ENCODE measurements around the gene MPZL3.
"Not testable (repeated sequence)": the region's sequence is repeated elsewhere in the genome, so short reads cannot be mapped to it uniquely, and the experiment has no call there.

MPZL3 gene

GRCh38 chr11:118212781-118213191 is 39.4 kb downstream of the MPZL3 start:
- DNase-seq (ENCODE audit: low read depth), result no peak

GRCh38 chr11:118212131-118212725 is 39.9 kb downstream of the MPZL3 start:
- no peak for DNase-seq (ENCODE audit: low read depth)

- DNase-seq (ENCODE audit: low read depth), result peak; percentile 39
Measured at GRCh38 chr11:118211006-118211405, 41.2 kb downstream of the MPZL3 start.

GRCh38 chr11:118210323-118210722 is 41.8 kb downstream of the MPZL3 start:
- no peak for DNase-seq (ENCODE audit: low read depth)

- no peak for DNase-seq (ENCODE audit: low read depth)
Measured at GRCh38 chr11:118209033-118209432, 43.1 kb downstream of the MPZL3 start.

GRCh38 chr11:118207079-118207478 is 45.1 kb downstream of the MPZL3 start:
- DNase-seq (ENCODE audit: low read depth), result no peak

- DNase-seq (ENCODE audit: low read depth), result no peak
Measured at GRCh38 chr11:118206391-118207031, 45.7 kb downstream of the MPZL3 start.

- DNase-seq (ENCODE audit: low read depth), result no peak
Measured at GRCh38 chr11:118205606-118206378, 46.4 kb downstream of the MPZL3 start.

- DNase-seq (ENCODE audit: low read depth), result no peak
Measured at GRCh38 chr11:118202599-118203422, 49.4 kb downstream of the MPZL3 start.

GRCh38 chr11:118201966-118202365 is 50.2 kb downstream of the MPZL3 start:
- no peak for DNase-seq (ENCODE audit: low read depth)

- DNase-seq (ENCODE audit: low read depth), result no peak
Measured at GRCh38 chr11:118200901-118201680, 51.1 kb downstream of the MPZL3 start.

GRCh38 chr11:118200497-118200896 is 51.7 kb downstream of the MPZL3 start:
- no peak for DNase-seq (ENCODE audit: low read depth)

GRCh38 chr11:118199135-118199534 is 53.0 kb downstream of the MPZL3 start:
- no peak for DNase-seq (ENCODE audit: low read depth)

- no peak for DNase-seq (ENCODE audit: low read depth)
Measured at GRCh38 chr11:118198370-118198769, 53.8 kb downstream of the MPZL3 start.

- DNase-seq (ENCODE audit: low read depth), result peak; percentile 43
Measured at GRCh38 chr11:118194835-118195627, 57.1 kb downstream of the MPZL3 start.

- no peak for DNase-seq (ENCODE audit: low read depth)
Measured at GRCh38 chr11:118193910-118194566, 58.1 kb downstream of the MPZL3 start.

- not testable (repeated sequence) for DNase-seq (ENCODE audit: low read depth)
Measured at GRCh38 chr11:118192817-118193216, 59.3 kb downstream of the MPZL3 start.

GRCh38 chr11:118190942-118191506 is 61.1 kb downstream of the MPZL3 start:
- not testable (repeated sequence) for DNase-seq (ENCODE audit: low read depth)

- no peak for DNase-seq (ENCODE audit: low read depth)
Measured at GRCh38 chr11:118186346-118187107, 65.6 kb downstream of the MPZL3 start.
